ENCODE measurements around the gene TTBK2.

GRCh38 chr15:42802168-42802567, 118.4 kb downstream of the TTBK2 start:
- TF ChIP-seq, protein P1, sequence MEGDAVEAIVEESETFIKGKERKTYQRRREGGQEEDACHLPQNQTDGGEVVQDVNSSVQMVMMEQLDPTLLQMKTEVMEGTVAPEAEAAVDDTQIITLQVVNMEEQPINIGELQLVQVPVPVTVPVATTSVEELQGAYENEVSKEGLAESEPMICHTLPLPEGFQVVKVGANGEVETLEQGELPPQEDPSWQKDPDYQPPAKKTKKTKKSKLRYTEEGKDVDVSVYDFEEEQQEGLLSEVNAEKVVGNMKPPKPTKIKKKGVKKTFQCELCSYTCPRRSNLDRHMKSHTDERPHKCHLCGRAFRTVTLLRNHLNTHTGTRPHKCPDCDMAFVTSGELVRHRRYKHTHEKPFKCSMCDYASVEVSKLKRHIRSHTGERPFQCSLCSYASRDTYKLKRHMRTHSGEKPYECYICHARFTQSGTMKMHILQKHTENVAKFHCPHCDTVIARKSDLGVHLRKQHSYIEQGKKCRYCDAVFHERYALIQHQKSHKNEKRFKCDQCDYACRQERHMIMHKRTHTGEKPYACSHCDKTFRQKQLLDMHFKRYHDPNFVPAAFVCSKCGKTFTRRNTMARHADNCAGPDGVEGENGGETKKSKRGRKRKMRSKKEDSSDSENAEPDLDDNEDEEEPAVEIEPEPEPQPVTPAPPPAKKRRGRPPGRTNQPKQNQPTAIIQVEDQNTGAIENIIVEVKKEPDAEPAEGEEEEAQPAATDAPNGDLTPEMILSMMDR (IDR thresholded peaks at IDR 0.05; ENCODE audit: insufficient read depth, low read length), result no peak
- TF ChIP-seq POLR2AphosphoS5 (IDR thresholded peaks at IDR 0.05; ENCODE audit: low read depth) (no peak), REST (IDR thresholded peaks at IDR 0.05; ENCODE audit: insufficient replicate concordance, low read depth) (no peak), GABPA (IDR thresholded peaks at IDR 0.05; ENCODE audit: low read depth) (no peak)
